CD14-positive monocyte (primary cell): ENCODE results near the gene AOPEP. TPM values are rescaled to one million over a fixed set of nuclear protein-coding genes. Genes with fewer than 3 reads are reported as not detected.

Source experiments
- DNase-seq, 3 donors: peaks; one replicate each; pipeline ENCODE4 v3.0.0-alpha.2; 2011 to 2022
- H2AFZ ChIP-seq: 2 replicates; pipeline ENCODE4 v1.6.0; 2012; ENCODE audit warnings: mild to moderate bottlenecking, low read depth, low read length, inconsistent platforms; ENCODE audit not compliant: insufficient read depth, poor library complexity, severe bottlenecking
- H3K27ac ChIP-seq, 2 donors: 1 replicate in 1 of 2; 2 replicates in 1 of 2; pipeline ENCODE4 v1.5.1; 2012 to 2013; ENCODE audit warnings: low read length in 2 of 2, control low read depth in 1 of 2, inconsistent platforms in 1 of 2, low read depth in 1 of 2, mild to moderate bottlenecking in 1 of 2
- H3K27me3 ChIP-seq, 2 donors: one replicate each; pipeline versions ENCODE4 v1.6.0 to v1.6.1; 2011 to 2013; ENCODE audit warnings: low read length in 2 of 2; ENCODE audit not compliant: control insufficient read depth in 2 of 2, insufficient read depth in 2 of 2
- H3K36me3 ChIP-seq, 2 donors: replicated peaks in 1 of 2; 1 replicate in 1 of 2; 2 replicates in 1 of 2; pipeline versions ENCODE4 v1.5.1 to v1.6.1; 2012 to 2013; ENCODE audit warnings: low read length in 2 of 2, control low read depth in 1 of 2, inconsistent platforms in 1 of 2, mild to moderate bottlenecking in 1 of 2; ENCODE audit not compliant: insufficient read depth in 2 of 2, control insufficient read depth in 1 of 2
- H3K4me1 ChIP-seq, 2 donors: 1 replicate in 1 of 2; 2 replicates in 1 of 2; pipeline versions ENCODE4 v1.5.1 to v1.6.1; 2012 to 2013; ENCODE audit warnings: low read length in 2 of 2, control low read depth in 1 of 2, inconsistent platforms in 1 of 2, mild to moderate bottlenecking in 1 of 2, moderate library complexity in 1 of 2; ENCODE audit not compliant: insufficient read depth in 2 of 2, control insufficient read depth in 1 of 2
- H3K4me2 ChIP-seq: replicated peaks from 2 replicates; pipeline ENCODE3; 2012; ENCODE audit warnings: low read length, moderate library complexity, mild to moderate bottlenecking; ENCODE audit not compliant: poor library complexity, severe bottlenecking; ENCODE audit errors: extremely low read depth
- H3K4me3 ChIP-seq, 3 experiments: fragments of 200-600 bp in 1 of 3; sonication (generic) in 1 of 3; replicated peaks in 1 of 3; 1 replicate in 2 of 3; 2 replicates in 1 of 3; pipeline ENCODE4 v1.5.1; 2011 to 2013; ENCODE audit warnings: low read length in 3 of 3, mild to moderate bottlenecking in 3 of 3, control low read depth in 2 of 3, low read depth in 2 of 3, inconsistent platforms in 1 of 3, moderate library complexity in 1 of 3
- H3K79me2 ChIP-seq: 2 replicates; pipeline ENCODE4 v1.6.0; 2012; ENCODE audit warnings: mild to moderate bottlenecking, control low read depth, inconsistent platforms, low read length, moderate library complexity; ENCODE audit not compliant: insufficient read depth
- H3K9ac ChIP-seq: 2 replicates; pipeline ENCODE4 v1.6.0; 2017; ENCODE audit warnings: low read length, mild to moderate bottlenecking; ENCODE audit not compliant: insufficient read depth, poor library complexity, severe bottlenecking
- H3K9me3 ChIP-seq, 2 donors: replicated peaks in 1 of 2; 1 replicate in 1 of 2; 2 replicates in 1 of 2; pipeline versions ENCODE4 v1.5.1 to v1.6.1; 2012 to 2013; ENCODE audit warnings: low read length in 2 of 2, control low read depth in 1 of 2; ENCODE audit not compliant: control insufficient read depth in 1 of 2, insufficient read depth in 1 of 2
- H4K20me1 ChIP-seq: 2 replicates; pipeline ENCODE4 v1.6.0; 2012; ENCODE audit warnings: mild to moderate bottlenecking, low read length, control low read depth, moderate library complexity; ENCODE audit not compliant: insufficient read depth
- H3K27ac Mint-ChIP-seq, 7 donors: one replicate each; pipeline ENCODE4 v1.8.0; 2020; ENCODE audit warnings: mild to moderate bottlenecking in 7 of 7, mixed read lengths in 7 of 7, moderate library complexity in 6 of 7, inconsistent platforms in 2 of 7
- H3K27me3 Mint-ChIP-seq, 3 donors: one replicate each; pipeline ENCODE4 v1.8.0; 2021 to 2022; ENCODE audit warnings: low read depth in 3 of 3, mild to moderate bottlenecking in 3 of 3, mixed read lengths in 3 of 3, moderate library complexity in 3 of 3, inconsistent platforms in 1 of 3
- H3K36me3 Mint-ChIP-seq, 2 donors: one replicate each; pipeline ENCODE4 v1.8.0; 2020; ENCODE audit warnings: mixed read lengths in 2 of 2, inconsistent platforms in 1 of 2, mild to moderate bottlenecking in 1 of 2
- H3K4me1 Mint-ChIP-seq: one replicate; pipeline ENCODE4 v1.8.0; 2020; ENCODE audit warnings: mild to moderate bottlenecking, mixed read lengths
- H3K4me3 Mint-ChIP-seq, 2 donors: one replicate each; pipeline ENCODE4 v1.8.0; 2020; ENCODE audit warnings: mild to moderate bottlenecking in 2 of 2, mixed read lengths in 2 of 2, moderate library complexity in 1 of 2
- H3K9me3 Mint-ChIP-seq, 7 donors: one replicate each; pipeline ENCODE4 v1.8.0; 2020 to 2022; ENCODE audit warnings: mixed read lengths in 7 of 7, mild to moderate bottlenecking in 6 of 7, moderate library complexity in 6 of 7, inconsistent platforms in 2 of 7
- WGBS: methylation state at CpG from one replicate; pipeline ENCODE4 v1.1.5; 2013; ENCODE audit warnings: missing lambda C conversion rate; ENCODE audit not compliant: insufficient coverage; 5-methylcytosine and 5-hydroxymethylcytosine counted together
- intact Hi-C, 2 donors: fragments of 100-400 bp; cut with micrococcal nuclease; formaldehyde crosslinking; loops; one replicate each; pipeline versions ENCODE4 v1.15.0 to v1.15.1; 2023
- polyA plus RNA-seq, 3 donors: library from polyadenylated mRNA; depleted of rRNA in 1 of 3; unstranded in 2 of 3; stranded (reverse) in 1 of 3; fragments of 300-500 nt in 2 of 3; fragments of >200 nt in 1 of 3; fragmentation: Illumina TruSeq in 2 of 3; gene quantifications; 1 replicate in 2 of 3; 2 replicates in 1 of 3; pipeline ENCODE4 v1.2.3, GENCODE V29; 2012 to 2021
- TF ChIP-seq, protein P1 (sequence below): fragments of 200-600 bp; IDR thresholded peaks from one replicate; pipeline ENCODE4 v1.8.0; 2022; ENCODE audit warnings: antibody characterized with exemption, mild to moderate bottlenecking

AOPEP gene
- polyA plus RNA-seq, 3 donors = 3.0 to 4.1 (median 3.1) TPM

DNA sequence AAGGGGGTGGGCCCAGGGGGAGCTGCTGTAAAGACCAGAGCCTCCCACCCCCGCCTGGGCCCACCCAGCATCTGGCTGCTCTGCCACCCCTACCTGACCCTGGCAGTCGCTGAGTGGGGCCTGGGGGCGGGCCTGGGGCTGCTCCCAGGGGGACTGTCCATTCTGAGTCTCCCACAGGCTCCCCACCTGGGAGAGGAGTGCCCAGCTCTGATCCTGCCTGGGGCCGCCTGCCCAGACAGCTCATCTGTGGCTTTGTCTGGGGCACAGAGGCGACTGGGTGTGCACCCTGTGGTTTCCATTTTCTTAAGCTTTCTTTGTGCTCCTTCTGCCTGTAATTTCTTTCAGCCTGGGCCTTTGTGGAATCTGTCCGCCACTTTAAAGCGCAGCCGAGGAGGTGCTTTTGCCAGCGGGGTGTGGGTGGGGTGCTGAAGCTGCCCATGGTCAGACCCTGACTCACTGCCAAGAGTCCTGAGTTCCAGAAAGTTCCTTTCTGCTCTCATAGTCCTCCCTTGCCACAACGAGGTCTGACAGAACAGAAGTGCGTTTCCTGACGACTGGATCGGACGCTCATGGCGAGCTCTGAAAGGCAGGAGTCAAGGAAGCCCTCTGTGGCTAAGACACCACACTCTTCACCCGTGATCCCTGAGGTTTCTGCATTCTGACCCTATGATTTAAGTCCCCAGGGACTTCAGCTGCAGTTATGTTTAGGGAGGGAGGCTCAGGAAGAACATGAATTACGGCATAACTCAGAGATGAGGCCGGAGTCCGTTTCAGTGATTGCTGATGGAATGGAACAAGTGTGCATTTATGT is 366.0 kb downstream of the AOPEP start:
- Histone ChIP-seq H3K79me2 (no peaks in the 10 kb centered on the region), H3K9ac (no peak overlapping the region), H3K4me1 (no peaks in the 10 kb centered on the region), H3K4me2 (no peak overlapping the region), H3K27me3 (no peaks in the 10 kb centered on the region), H4K20me1 (no peaks in the 10 kb centered on the region), H3K4me3 (no peak overlapping the region), H3K36me3 (no peaks in the 10 kb centered on the region), H2AFZ (no peak overlapping the region), H3K27ac (no peak overlapping the region), H3K9me3 (no peaks in the 10 kb centered on the region)
- no peak for DNase-seq
- no peaks in the 10 kb centered on the region for H3K36me3 Mint-ChIP-seq
- no peak overlapping the region for H3K4me3 Mint-ChIP-seq
- peak overlapping the region in 1 of 7 donors; percentile 3 for H3K27ac Mint-ChIP-seq
- TF ChIP-seq, protein P1, sequence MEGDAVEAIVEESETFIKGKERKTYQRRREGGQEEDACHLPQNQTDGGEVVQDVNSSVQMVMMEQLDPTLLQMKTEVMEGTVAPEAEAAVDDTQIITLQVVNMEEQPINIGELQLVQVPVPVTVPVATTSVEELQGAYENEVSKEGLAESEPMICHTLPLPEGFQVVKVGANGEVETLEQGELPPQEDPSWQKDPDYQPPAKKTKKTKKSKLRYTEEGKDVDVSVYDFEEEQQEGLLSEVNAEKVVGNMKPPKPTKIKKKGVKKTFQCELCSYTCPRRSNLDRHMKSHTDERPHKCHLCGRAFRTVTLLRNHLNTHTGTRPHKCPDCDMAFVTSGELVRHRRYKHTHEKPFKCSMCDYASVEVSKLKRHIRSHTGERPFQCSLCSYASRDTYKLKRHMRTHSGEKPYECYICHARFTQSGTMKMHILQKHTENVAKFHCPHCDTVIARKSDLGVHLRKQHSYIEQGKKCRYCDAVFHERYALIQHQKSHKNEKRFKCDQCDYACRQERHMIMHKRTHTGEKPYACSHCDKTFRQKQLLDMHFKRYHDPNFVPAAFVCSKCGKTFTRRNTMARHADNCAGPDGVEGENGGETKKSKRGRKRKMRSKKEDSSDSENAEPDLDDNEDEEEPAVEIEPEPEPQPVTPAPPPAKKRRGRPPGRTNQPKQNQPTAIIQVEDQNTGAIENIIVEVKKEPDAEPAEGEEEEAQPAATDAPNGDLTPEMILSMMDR = no peak
- H3K27me3 Mint-ChIP-seq = peaks cover 0 to 17% (median 16%) of the 10 kb centered on the region in 3 donors
- intact Hi-C loops = no loop called here
- H3K9me3 Mint-ChIP-seq = peaks cover 0 to 3% (median 0%) of the 10 kb centered on the region in 7 donors
- peaks cover 19% of the 10 kb centered on the region for H3K4me1 Mint-ChIP-seq
- 40% methylated on average over 14 of the region's 19 CpGs for WGBS

GRCh38 chr9:95093586-95093985 is 367.1 kb downstream of the AOPEP start:
- Mint-ChIP-seq H3K27ac (no peak overlapping the region), H3K4me3 (no peak overlapping the region), H3K9me3 (peaks cover 0 to 3% (median 0%) of the 10 kb centered on the region in 7 donors), H3K4me1 (peaks cover 19% of the 10 kb centered on the region), H3K27me3 (peaks cover 0 to 17% (median 16%) of the 10 kb centered on the region in 3 donors), H3K36me3 (peaks cover 0 to 1% of the 10 kb centered on the region in 2 donors)
- no peak overlapping the region for H3K4me2 ChIP-seq
- H3K4me1 ChIP-seq = no peaks in the 10 kb centered on the region
- no peak overlapping the region for H3K27ac ChIP-seq
- 98% methylated on average over 15 of the region's 16 CpGs for WGBS
- H3K79me2 ChIP-seq = no peaks in the 10 kb centered on the region
- TF ChIP-seq, protein P1 = no peak
- intact Hi-C loops = no loop called here
- H4K20me1 ChIP-seq = no peaks in the 10 kb centered on the region
- H3K36me3 ChIP-seq = no peaks in the 10 kb centered on the region
- no peak for DNase-seq
- H3K27me3 ChIP-seq = no peaks in the 10 kb centered on the region
- H3K4me3 ChIP-seq = no peak overlapping the region
- H3K9me3 ChIP-seq = no peaks in the 10 kb centered on the region
- no peak overlapping the region for H3K9ac ChIP-seq
- no peak overlapping the region for H2AFZ ChIP-seq
